ENCODE measurements around the gene RPAIN. TPM values are rescaled to one million over a fixed set of nuclear protein-coding genes. Genes with fewer than 3 reads are reported as not detected.

Gene RPAIN
- total RNA-seq, 1 experiment from 2014 or later: 46.1 TPM

DNA sequence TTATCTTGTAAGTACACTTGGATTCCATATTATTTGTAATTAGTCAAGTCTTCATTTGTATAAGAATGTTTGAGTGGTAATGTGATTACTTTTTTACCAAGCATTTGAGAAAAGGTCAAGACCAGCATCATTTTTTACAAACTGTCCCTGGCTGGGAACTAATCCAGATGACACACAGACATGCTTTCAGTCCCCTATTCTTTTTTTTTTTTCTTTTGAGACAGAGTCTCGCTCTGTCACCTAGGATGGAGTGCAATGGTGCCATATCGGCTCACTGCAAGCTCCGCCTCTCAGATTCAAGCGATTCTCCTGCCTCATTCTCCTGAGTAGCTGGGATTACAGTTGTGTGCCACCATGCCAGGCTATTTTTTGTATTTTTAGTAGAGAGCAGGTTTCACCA is 61.5 kb downstream of the RPAIN start:
- ATAC-seq (no peak), DNase-seq (no peak)
- Histone ChIP-seq H3K9ac (ENCODE audit: low read length) (no peak overlapping the region), H3K9me2 (replicated peaks; ENCODE audit: low read length) (no peaks in the 10 kb centered on the region), H3K4me3 (ENCODE audit: low read length) (no peak overlapping the region), H2AFZ (ENCODE audit: low read length) (no peak overlapping the region), H3K27me3 (ENCODE audit: low read length) (no peaks in the 10 kb centered on the region), H3F3A (ENCODE audit: low read length, unreplicated experiment) (no peaks in the 10 kb centered on the region), H3K36me3 (ENCODE audit: low read depth, low read length) (peaks cover 69% of the 10 kb centered on the region), H3K79me2 (ENCODE audit: low read length) (peaks cover 41% of the 10 kb centered on the region), H3K4me2 (ENCODE audit: low read length) (no peak overlapping the region), H3K9me3 (ENCODE audit: low read length) (no peaks in the 10 kb centered on the region), H3K27ac (ENCODE audit: low read length) (no peak overlapping the region), H3K4me1 (ENCODE audit: insufficient read depth, low read length) (peaks cover 8% of the 10 kb centered on the region), H4K20me1 (ENCODE audit: low read length) (no peaks in the 10 kb centered on the region)
- no TSS peak for BruUV-seq (replicated peaks)
- intact Hi-C loops (cut with micrococcal nuclease): no loop called here
- TF ChIP-seq, protein P1, sequence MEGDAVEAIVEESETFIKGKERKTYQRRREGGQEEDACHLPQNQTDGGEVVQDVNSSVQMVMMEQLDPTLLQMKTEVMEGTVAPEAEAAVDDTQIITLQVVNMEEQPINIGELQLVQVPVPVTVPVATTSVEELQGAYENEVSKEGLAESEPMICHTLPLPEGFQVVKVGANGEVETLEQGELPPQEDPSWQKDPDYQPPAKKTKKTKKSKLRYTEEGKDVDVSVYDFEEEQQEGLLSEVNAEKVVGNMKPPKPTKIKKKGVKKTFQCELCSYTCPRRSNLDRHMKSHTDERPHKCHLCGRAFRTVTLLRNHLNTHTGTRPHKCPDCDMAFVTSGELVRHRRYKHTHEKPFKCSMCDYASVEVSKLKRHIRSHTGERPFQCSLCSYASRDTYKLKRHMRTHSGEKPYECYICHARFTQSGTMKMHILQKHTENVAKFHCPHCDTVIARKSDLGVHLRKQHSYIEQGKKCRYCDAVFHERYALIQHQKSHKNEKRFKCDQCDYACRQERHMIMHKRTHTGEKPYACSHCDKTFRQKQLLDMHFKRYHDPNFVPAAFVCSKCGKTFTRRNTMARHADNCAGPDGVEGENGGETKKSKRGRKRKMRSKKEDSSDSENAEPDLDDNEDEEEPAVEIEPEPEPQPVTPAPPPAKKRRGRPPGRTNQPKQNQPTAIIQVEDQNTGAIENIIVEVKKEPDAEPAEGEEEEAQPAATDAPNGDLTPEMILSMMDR (conservative IDR thresholded peaks at IDR 0.05; ENCODE audit: low read depth, low read length): no peak
- TF ChIP-seq EZH2phosphoT487 (IDR thresholded peaks at IDR 0.05; ENCODE audit: borderline replicate concordance, low read length): no peak
- no peak for TF ChIP-seq EZH2 (IDR thresholded peaks at IDR 0.05; ENCODE audit: low read length, unreplicated experiment)
- POLR2A ChIA-PET (ENCODE audit: unreplicated experiment): no interaction called here
- CTCF ChIA-PET: no interaction called here

Other genes with a start within 250 kb of the RPAIN start
- 1.7 and 9.4 TPM in 2 replicates for gene ZNF594, start 228.3 kb upstream of the RPAIN start, total RNA-seq (2014; rRNA removed)
- gene SCIMP, start 185.3 kb upstream of the RPAIN start, total RNA-seq (2014; rRNA removed): not detected in 2 replicates
- gene RABEP1, start 137.9 kb upstream of the RPAIN start, total RNA-seq (2014; rRNA removed): 22.1 and 24.4 TPM in 2 replicates
- gene NUP88, start 520 bp upstream of the RPAIN start, total RNA-seq (2014; rRNA removed): 83.6 and 103 TPM in 2 replicates
- gene C1QBP, start 19.0 kb downstream of the RPAIN start, total RNA-seq (2014; rRNA removed): 303 and 308 TPM in 2 replicates
- gene DHX33, start 48.8 kb downstream of the RPAIN start, total RNA-seq (2014; rRNA removed): 12.6 and 14.2 TPM in 2 replicates
- 18.1 and 38.7 TPM in 2 replicates for gene DERL2, start 66.0 kb downstream of the RPAIN start, total RNA-seq (2014; rRNA removed)
- 9.3 and 10.6 TPM in 2 replicates for gene MIS12, start 66.4 kb downstream of the RPAIN start, total RNA-seq (2014; rRNA removed)
- gene NLRP1, start 164.3 kb downstream of the RPAIN start, total RNA-seq (2014; rRNA removed): 1.8 and 2.2 TPM in 2 replicates